Esophagus muscularis mucosa (tissue), 3 donors: ENCODE data around the gene DDAH1.

Experiments used
- CTCF ChIP-seq, 3 experiments: fragments of 200-600 bp in 2 of 3; fragments of 450-650 bp in 1 of 3; sonication (generic) in 2 of 3; IDR thresholded peaks; one replicate each; pipeline ENCODE4 v1.5.1; 2017 to 2019; ENCODE audit warnings: antibody characterized with exemption in 3 of 3, mild to moderate bottlenecking in 2 of 3, moderate library complexity in 1 of 3
- POLR2A ChIP-seq: fragments of 450-650 bp; IDR thresholded peaks from one replicate; pipeline ENCODE4 v1.6.1; 2017; ENCODE audit warnings: antibody characterized with exemption, moderate library complexity, mild to moderate bottlenecking, low read depth
- POLR2AphosphoS5 ChIP-seq, 2 donors: sonication (generic); formaldehyde crosslinking; IDR thresholded peaks; one replicate each; pipeline ENCODE4 v1.6.1; 2017; ENCODE audit warnings: antibody characterized with exemption in 2 of 2

DNA sequence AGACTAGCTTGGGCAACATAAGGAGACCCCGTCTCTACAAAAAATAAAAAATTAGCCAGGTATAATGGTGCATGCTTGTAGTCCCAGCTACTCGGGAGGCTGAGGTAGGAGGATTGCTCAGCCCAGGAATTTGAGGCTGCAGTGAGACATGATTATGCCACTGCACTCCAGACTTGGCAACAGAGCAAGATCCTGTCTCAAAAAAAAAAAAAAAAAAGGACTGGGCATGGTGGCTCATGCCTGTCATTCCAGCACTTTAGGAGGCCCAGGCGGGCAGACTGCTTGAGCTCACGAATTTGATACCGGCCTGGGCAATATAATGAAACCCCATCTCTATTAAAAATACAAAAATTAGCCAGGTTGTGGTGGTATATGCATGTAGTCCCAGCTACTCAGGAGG is 141.2 kb downstream of the DDAH1 start:
- TF ChIP-seq CTCF (IDR thresholded peaks at IDR 0.05) (no peak), POLR2A (no peak), POLR2AphosphoS5 (IDR thresholded peaks at IDR 0.05) (no peak)
